Spleen (tissue), 11 donors: ENCODE data around the gene MED27. TPM values are rescaled to one million over a fixed set of nuclear protein-coding genes. Genes with fewer than 3 reads are reported as not detected.

Experiments used
- DNase-seq: peaks from one replicate; pipeline ENCODE4 v3.0.0-alpha.2; 2020
- H3K27ac ChIP-seq, 8 donors: fragments of 200-600 bp; sonication (generic) in 7 of 8; 1 replicate in 4 of 8; 2 replicates in 4 of 8; pipeline versions ENCODE4 v1.5.0 to v1.8.0; 2016 to 2021; ENCODE audit warnings: inconsistent platforms in 4 of 8, mild to moderate bottlenecking in 4 of 8, moderate library complexity in 1 of 8
- H3K27me3 ChIP-seq, 7 donors: fragments of 200-600 bp; sonication (generic) in 6 of 7; replicated peaks in 1 of 7; 1 replicate in 4 of 7; 2 replicates in 3 of 7; pipeline versions ENCODE4 v1.5.0 to v1.8.0; 2016 to 2021; ENCODE audit warnings: inconsistent platforms in 3 of 7, mild to moderate bottlenecking in 1 of 7
- H3K36me3 ChIP-seq, 6 donors: fragments of 200-600 bp; sonication (generic) in 5 of 6; 1 replicate in 4 of 6; 2 replicates in 2 of 6; pipeline versions ENCODE4 v1.5.0 to v1.8.0; 2016 to 2021; ENCODE audit warnings: inconsistent platforms in 2 of 6
- H3K4me1 ChIP-seq, 6 donors: fragments of 200-600 bp; sonication (generic) in 5 of 6; 1 replicate in 3 of 6; 2 replicates in 3 of 6; pipeline versions ENCODE4 v1.5.0 to v1.8.0; 2016 to 2021; ENCODE audit warnings: inconsistent platforms in 3 of 6
- H3K4me3 ChIP-seq, 8 donors: fragments of 200-600 bp; sonication (generic) in 7 of 8; 1 replicate in 4 of 8; 2 replicates in 4 of 8; pipeline versions ENCODE4 v1.5.0 to v1.8.0; 2016 to 2021; ENCODE audit warnings: inconsistent platforms in 4 of 8, mild to moderate bottlenecking in 4 of 8, moderate library complexity in 2 of 8
- H3K9me3 ChIP-seq, 8 donors: fragments of 200-600 bp; sonication (generic) in 7 of 8; 1 replicate in 4 of 8; 2 replicates in 4 of 8; pipeline versions ENCODE4 v1.5.0 to v1.8.0; 2016 to 2021; ENCODE audit warnings: inconsistent platforms in 4 of 8
- POLR2A ChIP-seq, 3 donors: fragments of 450-650 bp; IDR thresholded peaks; one replicate each; pipeline ENCODE4 v1.5.1; 2017; ENCODE audit warnings: antibody characterized with exemption in 3 of 3, mild to moderate bottlenecking in 1 of 3
- POLR2AphosphoS5 ChIP-seq, 3 donors: sonication (generic); formaldehyde crosslinking; IDR thresholded peaks; one replicate each; pipeline ENCODE4 v1.5.1; 2017; ENCODE audit warnings: antibody characterized with exemption in 3 of 3
- WGBS, 5 donors: extraction: QIAGEN DNeasy Blood & Tissue Kit in 3 of 5; methylation state at CpG; one replicate each; pipeline versions ENCODE4 v1.1.5 to v1.1.7; 2013 to 2018; 5-methylcytosine and 5-hydroxymethylcytosine counted together
- intact Hi-C: fragments of 100-400 bp; cut with DNase I; formaldehyde crosslinking; loops from one replicate; pipeline ENCODE4 v1.15.0; 2023; ENCODE audit warnings: low total_unique reads
- polyA plus RNA-seq, 3 donors: library from polyadenylated mRNA; stranded (reverse); fragments of 200-250 nt; gene quantifications; one replicate each; pipeline ENCODE4 v1.2.1, GENCODE V29; 2013
- total RNA-seq, 7 donors: library from RNA; depleted of rRNA in 3 of 7; stranded (reverse); fragments of >200 nt in 3 of 7; fragmentation: NEBNext Ultra II Directional in 4 of 7; extraction: Animal tissue kit (Norgen Biotek cat#: 25700) in 4 of 7; gene quantifications; one replicate each; pipeline versions ENCODE4 v1.1.0 to v1.2.1, GENCODE V29; 2016 to 2021
- TF ChIP-seq, protein P1 (sequence below), 11 experiments: fragments of 200-600 bp in 7 of 11; fragments of 450-650 bp in 4 of 11; sonication (generic) in 4 of 11; IDR thresholded peaks in 8 of 11; conservative IDR thresholded peaks in 3 of 11; 1 replicate in 7 of 11; 2 replicates in 4 of 11; pipeline versions ENCODE4 v1.4.0 to v1.8.0; 2016 to 2021; ENCODE audit warnings: antibody characterized with exemption in 11 of 11, inconsistent platforms in 4 of 11, mild to moderate bottlenecking in 1 of 11
- donor health status: healthy with polysubstance abuse.
- donor health status: DM: no; HTN: no; CAD: no; lungs with moderate emphysema.
- donor health status: DM: no; HTN: no; CAD: no.
- donor health status: Bipolar disorder and iron deficiency.
- donor health status: healthy.
- donor health status: DM: no; HTN: no; CAD: no.
- donor health status: DM: yes; HTN: yes; CAD: no.

MED27 gene
- total and polyA plus RNA-seq, 10 donors: 13.1 to 22.4 (median 16.0) TPM

GRCh38 chr9:131884222-131884621 lies 195.4 kb downstream of the MED27 start:
- H3K27ac ChIP-seq: no peak overlapping the region
- H3K4me1 ChIP-seq: peaks cover 0 to 7% (median 0%) of the 10 kb centered on the region in 6 donors
- WGBS, 5 donors: 61 to 89% (median 76%) methylated on average over 1 of the region's 1 CpG
- intact Hi-C loops: no loop called here
- TF ChIP-seq POLR2A (IDR thresholded peaks at IDR 0.05) (no peak), POLR2AphosphoS5 (IDR thresholded peaks at IDR 0.05) (no peak)
- TF ChIP-seq, protein P1, sequence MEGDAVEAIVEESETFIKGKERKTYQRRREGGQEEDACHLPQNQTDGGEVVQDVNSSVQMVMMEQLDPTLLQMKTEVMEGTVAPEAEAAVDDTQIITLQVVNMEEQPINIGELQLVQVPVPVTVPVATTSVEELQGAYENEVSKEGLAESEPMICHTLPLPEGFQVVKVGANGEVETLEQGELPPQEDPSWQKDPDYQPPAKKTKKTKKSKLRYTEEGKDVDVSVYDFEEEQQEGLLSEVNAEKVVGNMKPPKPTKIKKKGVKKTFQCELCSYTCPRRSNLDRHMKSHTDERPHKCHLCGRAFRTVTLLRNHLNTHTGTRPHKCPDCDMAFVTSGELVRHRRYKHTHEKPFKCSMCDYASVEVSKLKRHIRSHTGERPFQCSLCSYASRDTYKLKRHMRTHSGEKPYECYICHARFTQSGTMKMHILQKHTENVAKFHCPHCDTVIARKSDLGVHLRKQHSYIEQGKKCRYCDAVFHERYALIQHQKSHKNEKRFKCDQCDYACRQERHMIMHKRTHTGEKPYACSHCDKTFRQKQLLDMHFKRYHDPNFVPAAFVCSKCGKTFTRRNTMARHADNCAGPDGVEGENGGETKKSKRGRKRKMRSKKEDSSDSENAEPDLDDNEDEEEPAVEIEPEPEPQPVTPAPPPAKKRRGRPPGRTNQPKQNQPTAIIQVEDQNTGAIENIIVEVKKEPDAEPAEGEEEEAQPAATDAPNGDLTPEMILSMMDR (IDR thresholded peaks at IDR 0.05 in 8 of 11, conservative IDR thresholded peaks at IDR 0.05 in 3 of 11): no peak
- peaks cover 0 to 48% (median 0%) of the 10 kb centered on the region in 6 donors for H3K36me3 ChIP-seq
- H3K27me3 ChIP-seq: no peaks in the 10 kb centered on the region
- no peaks in the 10 kb centered on the region for H3K9me3 ChIP-seq
- no peak overlapping the region for H3K4me3 ChIP-seq
- peak; percentile 5 for DNase-seq

DNA sequence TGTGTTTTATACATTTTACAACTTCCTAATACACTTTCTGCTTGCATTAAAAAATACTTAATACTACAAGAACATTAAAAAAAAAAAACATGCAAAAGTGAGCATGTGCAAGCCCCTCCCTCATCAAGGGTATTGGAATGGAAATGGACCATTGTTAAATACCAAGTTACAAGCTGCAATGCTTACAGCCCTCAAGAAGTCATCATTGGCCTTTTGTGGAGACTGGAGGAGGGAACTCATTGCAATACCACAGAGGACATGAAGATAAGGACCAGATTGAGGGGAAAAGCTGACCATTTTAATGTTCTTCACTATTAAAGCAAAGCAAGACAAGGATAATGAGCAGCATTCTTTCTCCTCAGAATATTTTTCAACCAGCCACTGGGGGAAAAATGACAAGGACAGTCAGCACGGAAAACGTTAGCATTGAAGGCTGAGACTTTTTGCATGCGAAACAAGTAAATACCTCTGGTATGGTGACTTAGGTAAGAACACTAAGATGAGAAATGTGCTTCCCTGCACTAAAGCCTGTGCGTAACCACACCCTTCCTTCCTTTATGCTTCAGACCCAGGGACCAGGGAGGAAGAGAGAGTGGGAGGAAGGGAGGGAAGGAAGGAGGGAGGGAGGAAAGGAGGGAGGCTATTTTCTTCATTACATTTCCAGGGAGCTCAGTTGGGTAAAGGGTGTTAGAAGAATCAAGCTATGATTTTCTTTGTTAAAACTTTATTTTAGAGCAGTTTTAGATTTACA lies 198.7 kb downstream of the MED27 start:
- intact Hi-C loops: no loop called here
- TF ChIP-seq, protein P1 (IDR thresholded peaks at IDR 0.05 in 8 of 11, conservative IDR thresholded peaks at IDR 0.05 in 3 of 11): no peak
- TF ChIP-seq POLR2AphosphoS5 (IDR thresholded peaks at IDR 0.05) (no peak), POLR2A (IDR thresholded peaks at IDR 0.05) (no peak)
- H3K9me3 ChIP-seq: no peaks in the 10 kb centered on the region
- WGBS, 5 donors: 68 to 77% (median 70%) methylated on average over 4 of the region's 4 CpGs
- peaks cover 0 to 50% (median 0%) of the 10 kb centered on the region in 6 donors for H3K36me3 ChIP-seq
- H3K4me3 ChIP-seq: no peak overlapping the region
- H3K27ac ChIP-seq: no peak overlapping the region
- peaks cover 0 to 7% (median 0%) of the 10 kb centered on the region in 6 donors for H3K4me1 ChIP-seq
- no peaks in the 10 kb centered on the region for H3K27me3 ChIP-seq
- DNase-seq: no peak

DNA sequence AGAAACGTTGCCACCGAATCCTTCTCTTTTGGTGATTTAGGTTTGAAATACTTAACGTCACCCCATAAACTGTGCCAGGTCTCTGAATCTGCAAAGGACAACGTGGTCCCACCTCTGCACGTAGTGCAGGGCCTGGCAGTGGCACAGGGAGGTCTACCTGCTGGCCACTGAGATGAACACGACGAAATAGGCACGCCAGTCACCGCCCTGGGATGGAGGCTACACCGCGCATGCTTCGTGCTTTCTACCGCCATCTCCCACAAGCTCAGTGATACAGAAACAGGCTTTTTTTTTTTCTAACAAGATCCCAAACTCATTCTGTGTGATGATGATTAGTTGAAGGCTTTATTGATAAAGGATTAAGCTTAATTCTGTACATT lies 199.8 kb downstream of the MED27 start:
- no peak for TF ChIP-seq POLR2A (IDR thresholded peaks at IDR 0.05)
- no peak for TF ChIP-seq POLR2AphosphoS5 (IDR thresholded peaks at IDR 0.05)
- TF ChIP-seq, protein P1 (IDR thresholded peaks at IDR 0.05 in 8 of 11, conservative IDR thresholded peaks at IDR 0.05 in 3 of 11): no peak
- peak; percentile 32 for DNase-seq
- 93 to 98% (median 96%) methylated on average over 13 of the region's 13 CpGs for WGBS, 5 donors
- intact Hi-C loops: no loop called here
- Histone ChIP-seq H3K27ac (no peak overlapping the region), H3K27me3 (no peaks in the 10 kb centered on the region), H3K36me3 (peaks cover 0 to 57% (median 0%) of the 10 kb centered on the region in 6 donors), H3K9me3 (no peaks in the 10 kb centered on the region), H3K4me1 (peaks cover 0 to 7% (median 0%) of the 10 kb centered on the region in 6 donors), H3K4me3 (no peak overlapping the region)

GRCh38 chr9:131879181-131879910 lies 200.3 kb downstream of the MED27 start:
- TF ChIP-seq POLR2A (IDR thresholded peaks at IDR 0.05): no peak
- no peak for TF ChIP-seq POLR2AphosphoS5 (IDR thresholded peaks at IDR 0.05)
- TF ChIP-seq, protein P1 (IDR thresholded peaks at IDR 0.05 in 8 of 11, conservative IDR thresholded peaks at IDR 0.05 in 3 of 11): no peak
- no peak overlapping the region for H3K4me3 ChIP-seq
- peaks cover 0 to 7% (median 0%) of the 10 kb centered on the region in 6 donors for H3K4me1 ChIP-seq
- DNase-seq: peak; percentile 40
- intact Hi-C loops: no loop called here
- H3K36me3 ChIP-seq: peaks cover 0 to 63% (median 0%) of the 10 kb centered on the region in 6 donors
- WGBS, 5 donors: 55 to 75% (median 64%) methylated on average over 11 of the region's 11 CpGs
- no peaks in the 10 kb centered on the region for H3K9me3 ChIP-seq
- H3K27me3 ChIP-seq: no peaks in the 10 kb centered on the region
- no peak overlapping the region for H3K27ac ChIP-seq
